ENCODE data around the gene TACR1.
"Not testable (repeated sequence)": the region's sequence is repeated elsewhere in the genome, so short reads cannot be mapped to it uniquely, and the experiment has no call there.

The TACR1 gene

GRCh38 chr2:75194184-75194868 lies 5.0 kb downstream of the TACR1 start:
- DNase-seq (ENCODE audit: low read depth), result no peak

GRCh38 chr2:75192496-75192895 lies 6.8 kb downstream of the TACR1 start:
- no peak for DNase-seq (ENCODE audit: low read depth)

- no peak for DNase-seq (ENCODE audit: low read depth)
Observed at GRCh38 chr2:75190271-75190990, 8.9 kb downstream of the TACR1 start.

- DNase-seq (ENCODE audit: low read depth), result peak; percentile 15
Observed at GRCh38 chr2:75186821-75187220, 12.5 kb downstream of the TACR1 start.

GRCh38 chr2:75182606-75183005 lies 16.7 kb downstream of the TACR1 start:
- no peak for DNase-seq (ENCODE audit: low read depth)

GRCh38 chr2:75180476-75180875 lies 18.8 kb downstream of the TACR1 start:
- no peak for DNase-seq (ENCODE audit: low read depth)

- no peak for DNase-seq (ENCODE audit: low read depth)
Observed at GRCh38 chr2:75177427-75177826, 21.9 kb downstream of the TACR1 start.

- DNase-seq (ENCODE audit: low read depth), result no peak
Observed at GRCh38 chr2:75175456-75175855, 23.9 kb downstream of the TACR1 start.

- DNase-seq (ENCODE audit: low read depth), result no peak
Observed at GRCh38 chr2:75174981-75175380, 24.3 kb downstream of the TACR1 start.

GRCh38 chr2:75174519-75174918 lies 24.8 kb downstream of the TACR1 start:
- DNase-seq (ENCODE audit: low read depth), result no peak

GRCh38 chr2:75173740-75174139 lies 25.6 kb downstream of the TACR1 start:
- no peak for DNase-seq (ENCODE audit: low read depth)

GRCh38 chr2:75171423-75171822 lies 27.9 kb downstream of the TACR1 start:
- not testable (repeated sequence) for DNase-seq (ENCODE audit: low read depth)

GRCh38 chr2:75170889-75171288 lies 28.4 kb downstream of the TACR1 start:
- DNase-seq (ENCODE audit: low read depth), result no peak

- DNase-seq (ENCODE audit: low read depth), result no peak
Observed at GRCh38 chr2:75168186-75168585, 31.1 kb downstream of the TACR1 start.

GRCh38 chr2:75166491-75166890 lies 32.8 kb downstream of the TACR1 start:
- no peak for DNase-seq (ENCODE audit: low read depth)

- no peak for DNase-seq (ENCODE audit: low read depth)
Observed at GRCh38 chr2:75162897-75163296, 36.4 kb downstream of the TACR1 start.

- DNase-seq (ENCODE audit: low read depth), result no peak
Observed at GRCh38 chr2:75162259-75162658, 37.1 kb downstream of the TACR1 start.

GRCh38 chr2:75157435-75157834 lies 41.9 kb downstream of the TACR1 start:
- DNase-seq (ENCODE audit: low read depth), result no peak

- peak; percentile 40 for DNase-seq (ENCODE audit: low read depth)
Observed at GRCh38 chr2:75155115-75155514, 44.2 kb downstream of the TACR1 start.

GRCh38 chr2:75153221-75153620 lies 46.1 kb downstream of the TACR1 start:
- DNase-seq (ENCODE audit: low read depth), result no peak

GRCh38 chr2:75152243-75152642 lies 47.1 kb downstream of the TACR1 start:
- DNase-seq (ENCODE audit: low read depth), result not testable (repeated sequence)

GRCh38 chr2:75147884-75148283 lies 51.4 kb downstream of the TACR1 start:
- not testable (repeated sequence) for DNase-seq (ENCODE audit: low read depth)

- DNase-seq (ENCODE audit: low read depth), result peak; percentile 60
Observed at GRCh38 chr2:75146606-75147332, 52.6 kb downstream of the TACR1 start.

All from GM04504 (cell line).